GOT3 (cell line): Measurements from ENCODE around the gene NDUFAF8.
"Not testable (repeated sequence)": the region's sequence is repeated elsewhere in the genome, so short reads cannot be mapped to it uniquely, and the experiment has no call there.

Experiments
- DNase-seq: peaks from one replicate; lab custom pipeline; 2025; ENCODE audit warnings: mixed read lengths; lab: John Stamatoyannopoulos, UW

NDUFAF8 gene

DNA sequence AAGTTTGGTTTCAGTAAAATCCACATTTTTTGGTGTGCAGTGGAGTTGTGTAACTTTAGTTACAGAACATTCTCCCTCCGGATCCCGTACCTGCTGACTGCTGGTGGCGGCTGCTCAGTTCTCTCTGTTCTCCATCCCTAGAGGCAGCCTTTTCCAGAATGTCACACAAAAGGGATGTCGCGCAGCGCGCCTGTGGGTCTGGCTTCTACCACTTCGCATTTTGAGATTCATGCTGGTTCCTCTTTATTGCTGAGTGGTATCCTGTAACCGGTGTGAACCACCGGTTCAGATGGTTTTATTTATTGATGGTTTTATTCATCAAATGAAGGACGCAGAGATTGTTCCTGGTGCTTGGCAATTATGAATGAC lies 15.4 kb upstream of the NDUFAF8 start:
- DNase-seq, result no peak

DNA sequence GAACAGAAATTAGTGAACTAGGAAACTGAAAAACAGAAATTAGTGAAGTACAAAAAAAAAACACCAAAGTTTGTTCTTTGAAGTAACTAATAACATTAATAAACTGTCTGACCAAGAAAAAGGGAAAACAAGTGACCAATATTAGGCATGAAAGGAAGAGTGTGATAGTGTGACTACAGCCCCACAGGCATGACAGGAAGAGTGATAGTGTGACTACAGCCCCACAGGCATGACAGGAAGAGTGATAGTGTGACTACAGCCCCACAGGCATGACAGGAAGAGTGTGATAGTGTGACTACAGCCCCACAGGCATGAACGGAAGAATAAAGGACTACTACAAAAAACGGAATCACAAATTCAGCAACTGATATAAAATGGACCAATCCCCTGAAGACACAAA lies 11.5 kb upstream of the NDUFAF8 start:
- DNase-seq, result not testable (repeated sequence)

DNA sequence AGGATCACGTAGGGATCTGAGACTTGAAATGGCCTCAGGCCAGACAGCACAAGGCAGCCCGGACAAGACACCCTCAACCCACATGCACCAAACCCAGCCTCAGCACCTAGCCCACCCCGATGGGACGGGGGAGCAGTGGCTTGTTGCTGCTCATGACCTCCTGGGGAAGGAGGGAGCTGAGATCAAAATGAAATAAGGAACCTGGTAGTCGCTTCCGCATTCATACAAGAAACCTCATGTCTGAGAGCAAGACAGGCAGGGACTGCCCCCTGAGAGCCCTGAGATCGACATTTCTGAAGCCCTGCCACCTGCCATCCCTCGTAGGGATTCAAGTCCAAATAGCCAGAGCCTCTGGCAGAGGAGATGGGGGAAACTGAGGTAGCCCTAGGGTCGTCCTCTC lies 10.7 kb upstream of the NDUFAF8 start:
- DNase-seq, result no peak

DNA sequence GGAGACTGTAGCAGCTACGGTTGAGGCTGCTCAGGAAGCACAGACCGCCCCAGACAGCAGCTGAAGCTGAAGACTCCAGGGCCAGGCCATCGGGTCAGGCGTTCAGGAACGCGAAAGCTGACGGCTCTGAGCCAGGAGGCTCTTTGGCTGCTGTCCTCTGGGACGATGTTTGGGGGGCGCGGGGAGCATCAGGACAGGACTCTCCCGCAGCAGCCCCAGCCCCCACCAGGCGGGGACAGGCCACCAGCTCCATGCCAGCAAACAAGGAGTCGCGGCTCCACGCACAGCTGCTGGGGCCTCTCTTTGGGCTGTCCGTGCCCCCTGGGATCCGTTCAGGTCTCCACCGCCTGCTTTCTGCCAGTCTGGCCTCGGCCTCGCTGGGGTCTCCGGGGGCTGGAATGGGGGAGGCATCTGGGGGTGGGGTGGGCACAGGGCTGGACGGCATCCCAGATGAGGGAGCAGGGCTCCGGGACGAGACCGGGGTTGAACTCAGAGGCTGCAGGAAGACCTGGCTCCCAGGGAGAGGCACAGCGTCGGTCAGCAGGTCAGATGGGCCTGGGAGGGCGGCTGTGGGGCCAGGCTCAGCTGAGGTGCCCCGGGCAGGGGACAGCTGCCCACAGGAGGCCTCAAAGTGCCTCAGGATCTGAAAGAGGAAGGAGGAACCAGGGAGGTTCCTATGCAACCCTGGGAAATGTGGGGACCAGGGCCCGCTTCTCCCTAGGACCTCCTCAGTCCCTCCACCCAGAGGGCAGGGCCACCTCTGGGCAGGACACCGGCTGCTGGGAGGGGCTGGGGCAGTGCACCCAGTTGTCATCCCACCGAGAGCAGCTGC lies 10.1 kb upstream of the NDUFAF8 start:
- DNase-seq, result no peak

DNA sequence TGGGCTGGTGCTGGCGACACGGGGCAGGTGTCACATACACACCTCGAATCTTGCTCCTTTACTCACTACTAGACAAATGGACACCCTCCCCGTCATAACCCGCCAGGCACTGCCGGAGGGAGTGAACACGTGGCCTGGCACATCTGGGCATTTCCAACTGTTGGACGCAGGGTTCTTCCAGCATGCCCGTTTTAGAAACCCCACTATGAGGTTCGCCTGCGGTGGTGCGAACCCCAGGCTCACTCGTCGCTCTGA lies 9.5 kb upstream of the NDUFAF8 start:
- DNase-seq, result no peak

DNA sequence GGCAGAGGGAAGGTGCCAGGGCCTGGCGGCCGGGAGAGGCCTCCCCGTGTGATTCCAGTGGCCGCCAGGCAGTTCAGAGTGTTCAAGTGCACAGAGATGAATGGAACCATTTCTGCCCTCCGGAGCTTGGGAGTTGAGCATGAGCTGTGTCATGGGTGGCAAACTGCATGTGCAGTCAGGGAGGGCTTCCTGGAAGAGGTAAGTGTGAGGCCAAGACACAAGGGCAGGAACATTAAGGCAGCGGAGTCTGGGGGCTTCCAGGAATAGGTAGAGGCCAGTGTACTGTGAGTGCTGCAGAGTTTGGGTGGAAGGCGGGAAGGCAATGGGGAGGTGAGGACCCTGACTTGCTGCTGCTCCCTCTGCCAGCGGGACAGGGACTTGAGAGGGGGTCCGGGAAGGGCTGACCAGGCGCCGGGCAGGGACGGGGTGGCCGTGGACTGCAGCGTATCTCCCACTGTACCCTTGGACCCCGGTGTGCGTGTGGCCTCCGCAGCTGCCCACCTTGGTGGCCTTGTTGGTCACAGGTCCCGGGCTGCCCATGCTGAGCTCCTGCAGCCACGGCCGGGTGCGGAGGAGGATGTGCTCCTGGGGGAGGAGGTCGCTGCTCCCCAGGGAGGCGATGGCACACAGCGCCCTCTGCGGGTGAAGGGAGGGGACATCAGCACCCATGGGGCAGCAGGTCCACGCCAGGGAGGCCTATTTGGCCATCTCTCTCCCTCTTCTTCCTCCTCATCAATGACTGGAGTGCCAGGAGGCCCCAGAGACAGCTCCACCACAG lies 8.9 kb upstream of the NDUFAF8 start:
- no peak for DNase-seq

DNA sequence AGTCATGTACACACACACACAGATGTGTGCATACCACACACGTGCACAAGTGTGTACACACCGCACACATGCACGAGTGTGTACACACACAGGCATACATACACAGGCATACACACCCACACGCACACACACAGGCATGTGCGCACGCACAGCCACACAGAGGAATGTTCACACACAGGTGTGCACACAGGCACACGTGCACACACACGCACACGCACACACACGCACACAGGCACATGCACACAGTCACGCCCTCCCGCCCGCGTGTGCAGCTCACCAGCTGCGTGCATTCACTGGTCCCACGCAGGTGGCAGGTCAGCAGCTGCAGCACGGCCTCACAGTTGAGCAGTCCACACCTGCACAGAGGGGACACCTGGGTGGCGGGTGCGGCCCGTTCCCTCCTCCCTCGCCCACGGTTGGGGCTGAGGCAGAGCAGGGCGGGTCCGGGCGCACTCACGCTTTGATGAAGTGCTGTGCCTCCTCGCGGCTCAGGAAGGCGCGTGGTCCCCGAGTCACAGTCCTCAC lies 7.9 kb upstream of the NDUFAF8 start:
- no peak for DNase-seq

DNA sequence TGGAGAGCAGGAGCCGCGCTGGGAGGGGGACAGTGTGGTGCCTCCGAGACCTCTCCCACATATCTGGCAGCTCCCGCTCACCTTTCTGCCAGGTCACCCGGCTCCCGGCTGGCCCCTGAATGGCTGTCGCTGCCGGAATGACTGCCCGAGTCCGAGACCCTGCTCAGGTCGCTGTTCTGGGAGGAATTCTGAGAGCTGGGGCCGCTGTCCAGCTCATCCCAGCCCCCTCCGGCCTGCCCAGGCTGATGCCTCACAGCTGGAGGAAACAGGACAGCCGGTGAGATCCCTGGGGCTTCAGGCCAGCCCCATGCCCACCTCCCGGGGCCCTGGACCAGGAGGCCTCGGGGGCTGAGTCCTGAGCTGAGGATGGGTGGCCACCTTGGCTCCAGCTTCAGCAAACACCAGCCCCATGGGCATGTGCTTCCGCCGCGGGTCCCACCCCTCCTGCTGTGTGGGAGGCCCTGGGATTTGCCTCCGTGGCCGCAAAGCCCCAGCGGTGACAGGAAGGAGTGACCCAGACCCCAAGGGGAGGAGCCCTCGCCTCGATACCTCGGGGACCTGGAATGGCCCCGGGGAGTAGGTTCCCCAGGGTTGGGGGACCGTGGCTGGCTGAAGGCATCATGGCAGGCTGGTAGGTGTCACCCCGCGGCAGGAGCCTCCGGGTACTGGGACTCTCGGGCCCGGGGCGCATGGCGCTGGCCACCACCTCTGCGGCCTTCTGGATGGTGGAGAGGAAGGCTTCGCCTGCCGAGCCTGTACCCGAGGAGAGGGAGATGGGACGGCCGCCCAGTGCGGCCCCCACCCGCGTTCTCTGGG lies 7.1 kb upstream of the NDUFAF8 start:
- no peak for DNase-seq

DNA sequence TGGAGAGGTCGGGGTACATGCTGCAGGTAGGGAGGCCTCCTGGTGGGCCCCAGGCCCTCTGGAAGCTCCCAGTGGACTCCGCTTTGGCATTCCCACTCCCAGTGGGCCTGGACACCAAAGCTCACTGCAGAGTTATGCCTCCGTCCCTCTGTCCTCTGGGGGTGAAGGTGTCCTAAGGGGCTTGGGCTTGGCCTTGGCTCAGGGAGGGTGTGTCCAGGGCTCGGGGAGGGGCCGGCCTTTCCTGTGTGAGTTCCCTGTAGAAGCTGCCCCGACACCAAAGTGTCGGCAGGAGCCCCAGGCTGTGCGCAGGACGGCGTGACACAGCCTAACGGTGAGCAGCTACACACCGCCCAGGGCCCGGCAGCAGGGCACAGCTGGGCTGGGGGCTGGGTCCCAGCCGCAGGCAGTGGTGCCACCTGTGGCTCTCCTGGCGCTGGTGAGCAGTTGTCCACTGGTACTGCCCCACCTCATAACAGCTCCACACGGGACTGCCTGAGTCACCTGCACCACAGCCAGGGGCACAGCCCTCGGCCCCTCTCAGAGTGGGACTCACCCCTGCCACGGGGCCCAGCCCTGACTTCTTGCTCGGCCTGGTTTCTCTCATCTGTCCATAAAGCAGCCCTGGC lies 6.4 kb upstream of the NDUFAF8 start:
- DNase-seq, result no peak

DNA sequence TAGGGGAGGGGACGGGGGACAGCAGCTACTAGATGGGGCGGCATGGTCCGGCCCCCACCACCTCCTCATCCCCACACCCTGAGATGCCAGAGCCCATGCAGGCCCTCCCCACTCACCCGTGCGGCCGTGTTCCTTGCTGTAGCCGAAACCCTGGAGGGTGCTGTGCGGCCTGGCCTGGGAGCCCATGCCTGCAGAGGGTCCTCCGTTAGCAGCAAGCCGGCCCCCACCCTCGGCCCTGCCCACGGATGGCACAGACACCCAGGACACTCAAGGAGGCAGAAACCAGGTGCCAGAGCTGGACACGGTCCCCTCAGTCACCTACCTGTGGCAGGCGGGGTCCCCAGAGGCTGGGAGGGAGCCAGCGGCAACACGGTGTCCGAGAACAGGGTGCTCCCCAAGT lies 5.8 kb upstream of the NDUFAF8 start:
- DNase-seq, result no peak

DNA sequence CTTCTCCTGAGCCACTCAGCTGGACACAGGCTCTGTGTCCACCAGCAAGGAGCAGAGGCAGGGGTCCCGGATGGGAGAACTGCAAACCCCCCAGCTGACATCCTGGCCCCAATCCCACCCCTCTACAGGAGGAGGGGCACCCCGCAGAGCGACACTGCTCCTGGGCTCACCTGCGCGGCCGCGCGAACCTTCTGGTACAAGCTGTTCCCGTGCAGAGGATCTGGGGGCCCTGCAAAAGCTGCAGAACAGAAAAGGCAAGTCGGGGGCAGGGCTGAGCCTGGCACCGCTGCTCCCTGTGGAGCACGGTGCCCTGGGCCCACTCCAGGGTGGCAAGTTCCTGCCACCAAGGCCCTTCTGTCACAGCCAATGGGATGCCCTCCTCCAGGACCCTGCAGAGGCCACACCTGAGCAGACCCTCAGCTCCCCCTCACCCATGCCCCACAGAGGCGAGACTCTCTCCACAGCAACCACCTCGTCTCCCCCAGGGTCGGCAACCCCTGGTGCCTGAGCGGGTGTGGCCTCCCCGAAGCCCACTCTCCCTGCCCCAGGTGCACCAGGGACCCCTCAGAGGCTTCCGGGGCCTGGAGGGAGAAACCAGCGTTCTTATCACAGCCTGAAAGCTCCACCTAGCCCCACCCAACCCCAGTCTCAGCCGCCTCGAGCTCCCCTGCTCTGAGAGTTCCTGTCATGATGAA lies 5.2 kb upstream of the NDUFAF8 start:
- no peak for DNase-seq

DNA sequence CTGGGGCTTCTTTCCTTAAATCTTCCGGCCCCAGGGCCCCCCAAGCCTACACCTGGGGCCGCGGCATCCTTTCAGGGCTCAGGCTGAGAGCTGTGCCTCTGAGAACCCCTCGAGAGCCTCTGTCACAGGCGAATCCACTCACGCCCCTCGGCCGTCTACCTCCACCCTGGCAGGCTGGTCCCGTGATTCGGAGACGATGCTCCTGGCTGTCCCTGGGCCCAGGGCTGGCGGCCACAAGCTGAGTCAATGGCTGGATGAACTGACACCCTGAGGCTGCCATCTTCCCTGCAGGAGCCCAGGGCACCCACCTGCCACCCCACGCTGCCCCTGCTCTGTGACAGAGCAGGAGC lies 4.6 kb upstream of the NDUFAF8 start:
- no peak for DNase-seq

DNA sequence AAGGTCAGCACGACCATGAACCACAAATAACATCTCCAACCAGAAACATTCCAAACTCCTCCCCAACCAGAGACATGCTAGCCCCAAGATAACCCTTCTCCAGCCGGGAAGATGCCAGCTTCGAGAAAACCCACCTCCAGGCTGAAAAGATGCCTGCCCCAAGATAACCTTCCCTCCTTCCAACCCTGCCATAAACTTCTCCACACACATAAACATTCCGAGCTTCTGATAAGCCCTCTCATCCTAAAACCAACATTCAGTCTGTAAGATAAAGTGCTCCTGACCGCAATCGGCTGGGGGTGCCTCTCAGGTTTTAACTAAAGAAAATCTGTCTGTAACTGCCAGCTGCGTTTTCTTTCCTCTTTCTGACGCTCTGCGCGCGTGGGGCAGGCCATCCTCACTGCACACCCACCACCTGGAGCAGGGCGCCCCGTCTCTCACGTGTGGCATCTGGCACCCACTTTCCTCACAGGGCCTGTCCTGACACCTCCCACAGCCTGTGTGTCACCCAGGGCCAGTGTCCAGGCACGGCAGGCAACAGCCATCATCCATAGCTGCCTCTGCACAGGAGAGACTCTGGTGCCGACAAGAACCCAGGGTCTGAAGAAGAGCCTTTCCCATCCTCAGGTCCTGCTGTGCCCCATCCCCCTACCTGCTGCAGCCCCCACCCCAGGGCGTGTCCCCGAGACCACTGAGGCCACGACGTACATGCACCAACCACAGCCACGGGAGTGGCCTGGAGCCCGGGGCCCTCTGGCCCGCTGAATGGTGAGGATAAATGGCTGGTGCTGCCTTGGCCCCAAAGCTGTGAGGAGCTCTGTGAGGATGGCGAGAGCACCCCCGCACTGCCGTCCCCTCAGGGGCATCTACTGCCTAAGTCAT lies 3.9 kb upstream of the NDUFAF8 start:
- no peak for DNase-seq

DNA sequence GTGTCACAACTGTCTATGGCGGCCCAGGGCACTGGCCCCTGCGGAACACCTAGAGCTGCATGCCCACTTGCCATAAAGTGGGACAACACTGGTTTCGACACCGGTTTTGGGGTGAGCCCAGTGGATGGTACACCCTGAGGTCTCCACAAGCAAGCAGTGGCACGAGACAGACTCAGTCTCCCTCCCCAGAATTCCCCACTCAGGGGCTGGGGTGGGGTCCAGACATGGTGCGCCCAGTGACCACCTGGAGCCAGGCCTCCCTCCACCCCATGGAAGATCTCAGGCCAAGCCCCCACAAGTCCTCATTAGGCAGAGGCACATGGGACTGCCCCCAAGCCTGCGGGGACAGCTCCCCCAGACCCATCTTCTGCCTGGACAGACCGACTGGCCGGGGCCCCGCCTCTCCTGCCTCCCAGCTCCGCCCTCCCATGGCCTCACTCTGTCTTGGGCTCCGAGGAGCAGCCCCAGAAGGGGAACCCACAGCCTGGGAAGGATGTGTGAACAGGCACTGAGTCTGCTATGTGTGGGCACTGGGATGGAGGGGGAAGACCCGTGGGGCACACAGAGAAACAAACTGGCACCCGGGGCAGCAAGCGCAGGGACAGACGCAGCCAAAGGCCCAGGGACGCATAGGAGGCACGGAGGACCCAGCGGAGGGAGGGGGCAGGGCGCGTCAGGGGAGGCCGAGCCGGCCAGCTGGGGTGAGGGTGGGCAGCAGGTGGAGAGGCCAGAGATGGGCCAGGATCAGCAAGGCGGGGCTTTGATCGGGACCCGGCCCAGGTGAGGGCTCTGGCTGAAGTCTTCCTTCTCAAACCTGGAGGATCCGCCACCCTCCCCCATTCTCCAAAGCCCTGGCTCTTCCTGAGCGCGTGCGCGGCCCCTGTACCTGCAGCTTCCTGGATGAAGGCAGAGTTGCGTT lies 3.0 kb upstream of the NDUFAF8 start:
- no peak for DNase-seq

DNA sequence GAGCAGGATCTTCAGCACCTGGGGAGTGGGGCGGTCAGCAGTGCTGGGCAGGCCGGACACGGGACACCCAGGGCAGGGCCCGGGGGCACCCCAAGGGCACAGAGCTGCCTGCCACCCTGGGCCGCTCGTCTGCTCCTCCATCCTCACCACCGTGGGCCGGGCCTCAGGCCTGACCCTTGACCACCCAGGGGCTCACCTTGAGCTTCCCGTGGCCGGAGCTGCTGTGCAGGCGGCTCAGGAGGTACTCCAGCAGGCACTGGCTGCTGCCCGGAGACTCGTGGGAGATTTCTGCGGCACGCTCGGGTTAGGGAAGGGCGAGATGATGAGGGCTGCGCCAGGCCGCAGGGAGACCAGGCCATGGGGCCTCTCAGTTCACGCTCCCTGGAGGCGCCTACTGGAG lies 2.3 kb upstream of the NDUFAF8 start:
- DNase-seq, result no peak

DNA sequence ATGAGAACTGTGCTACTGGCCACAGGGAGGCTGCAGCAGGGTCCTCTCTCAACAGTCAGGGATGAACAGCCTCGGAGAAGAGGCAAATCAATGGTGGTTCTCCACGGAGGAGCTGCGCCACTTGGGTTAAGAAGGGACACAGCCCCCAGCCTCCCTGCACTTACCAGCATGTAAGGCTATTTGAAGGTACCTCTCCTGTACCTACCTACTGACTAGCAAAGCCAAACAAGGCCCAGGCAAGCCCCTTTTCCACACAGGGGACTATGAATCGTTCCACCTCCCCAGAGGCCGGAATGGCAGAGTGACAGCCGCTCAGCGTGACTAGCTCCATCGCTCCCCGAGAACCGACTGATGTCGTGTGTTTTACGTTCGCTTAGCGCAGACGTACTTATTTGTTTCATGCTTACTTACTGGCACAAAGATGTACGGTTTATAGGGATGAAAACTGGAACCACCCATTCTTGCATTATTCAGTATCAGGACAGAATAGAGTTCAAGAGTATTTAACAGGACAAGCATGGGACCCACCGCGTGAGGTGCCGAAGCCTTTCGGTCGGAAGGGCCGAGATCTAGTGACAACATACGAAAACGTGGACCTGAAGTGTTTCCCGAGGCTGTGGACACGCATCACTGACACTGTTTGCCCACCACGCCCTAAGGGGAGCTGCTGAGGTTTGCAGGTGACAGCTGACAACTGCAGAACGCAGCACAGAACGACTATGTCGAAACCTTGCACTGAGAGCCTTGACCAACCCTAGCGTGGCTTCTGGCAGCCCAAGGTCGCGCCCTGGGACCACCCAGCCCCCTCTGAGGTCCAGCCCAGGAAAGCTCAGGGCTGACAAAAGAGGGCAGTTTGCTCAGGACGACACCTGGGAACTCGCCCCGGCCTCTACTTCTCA lies 1.3 kb upstream of the NDUFAF8 start:
- DNase-seq, result no peak

DNA sequence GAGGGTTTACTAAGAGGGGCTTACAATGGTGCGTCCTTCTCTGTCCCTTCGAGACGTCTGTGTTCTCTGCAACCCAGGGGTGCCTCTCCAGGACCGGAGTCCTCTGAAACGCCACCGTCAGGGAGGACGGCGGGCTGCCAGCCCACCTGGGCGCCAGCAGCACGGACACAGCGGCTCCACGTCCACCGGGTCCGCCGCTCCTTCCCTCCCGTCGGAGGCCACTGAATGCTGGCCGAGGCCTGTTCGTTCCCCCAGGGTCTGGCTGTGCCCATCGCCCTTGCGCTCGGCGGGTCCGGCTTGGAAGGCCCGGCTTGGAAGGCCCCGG lies 666 bp upstream of the NDUFAF8 start:
- DNase-seq, result no peak

DNA sequence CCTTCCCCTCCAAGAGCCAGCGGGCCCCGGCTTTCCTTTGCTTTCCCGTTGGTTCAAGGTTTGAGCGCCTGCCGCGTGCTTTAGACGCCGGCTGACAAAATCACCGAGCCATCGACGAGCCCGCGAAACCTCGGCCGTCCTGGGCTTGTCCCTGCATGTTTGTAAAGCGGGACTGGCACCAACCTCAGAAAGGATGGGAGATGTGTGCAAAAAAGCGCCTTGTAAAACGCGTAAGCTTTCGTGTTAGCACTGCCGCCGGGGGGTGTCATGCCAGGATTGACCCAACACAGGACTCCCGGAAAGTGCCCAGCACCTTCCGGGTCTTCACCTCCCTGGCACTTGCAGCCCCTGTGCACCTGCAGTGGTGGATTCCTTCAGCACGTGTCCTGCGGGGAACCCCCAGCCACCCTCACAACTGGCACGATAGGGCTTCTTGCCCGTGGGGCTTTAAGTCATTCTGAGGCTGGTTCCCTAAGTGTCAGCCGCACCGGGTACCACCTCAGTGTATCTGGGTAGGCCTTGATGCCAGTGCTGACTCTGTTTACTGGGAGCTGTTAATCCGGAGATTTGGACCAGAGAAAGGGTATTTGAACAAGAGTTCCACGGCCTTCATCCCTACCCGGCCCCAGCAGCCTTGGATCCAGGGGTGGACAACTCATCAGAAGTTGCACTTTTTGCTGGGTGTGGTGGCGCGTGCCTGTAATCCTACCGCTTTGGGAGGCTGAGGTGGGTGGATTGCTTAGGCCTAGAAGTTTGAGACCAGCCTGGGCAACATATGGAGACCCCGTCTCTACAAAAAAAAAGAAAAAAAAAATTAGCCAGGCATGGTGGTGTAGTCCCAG lies 817 bp downstream of the NDUFAF8 start:
- no peak for DNase-seq
